T-cell (primary cell): ENCODE data around the gene RPN2. TPM values are rescaled to one million over a fixed set of nuclear protein-coding genes. Genes with fewer than 3 reads are reported as not detected.

Experiments used
- ATAC-seq, 4 experiments: fragments of 200-7000 bp in 3 of 4; fragments of 150-1000 bp in 1 of 4; cut with Tn5 transposase; replicated peaks in 1 of 4; 1 replicate in 3 of 4; 2 replicates in 1 of 4; pipeline ENCODE4 v1.10.0; 2021; ENCODE audit warnings: moderate library complexity in 3 of 4, mild to moderate bottlenecking in 2 of 4, moderate number of reproducible peaks in 1 of 4
- CTCF ChIA-PET, 2 donors: fragments of 300-600 bp; sonication (Branson Sonifier 250); formaldehyde crosslinking; loops; one replicate each; lab custom pipeline; 2022; ENCODE audit warnings: antibody characterized with exemption in 2 of 2; lab: Charles Lee
- POLR2A ChIA-PET, 2 donors: fragments of 300-600 bp; sonication (Branson Sonifier 250); formaldehyde crosslinking; loops; one replicate each; lab custom pipeline; 2022; ENCODE audit warnings: antibody characterized with exemption in 2 of 2; lab: Charles Lee
- DNase-seq, 35 experiments: peaks; one replicate each; pipeline versions ENCODE4 v3.0.0 to v3.0.0-alpha.2; 2013 to 2023
- H3K27ac ChIP-seq: one replicate; pipeline ENCODE4 v1.5.1; 2013; ENCODE audit warnings: low read length
- H3K27me3 ChIP-seq, 2 experiments: replicated peaks in 1 of 2; 1 replicate in 1 of 2; 2 replicates in 1 of 2; pipeline versions ENCODE4 v1.6.1 to v1.7.0; 2013; ENCODE audit warnings: low read length in 1 of 2, mixed read lengths in 1 of 2; ENCODE audit not compliant: control insufficient read depth in 2 of 2, insufficient read depth in 2 of 2; ENCODE audit errors: extremely low read depth in 1 of 2
- H3K36me3 ChIP-seq, 2 donors: 1 replicate in 1 of 2; 2 replicates in 1 of 2; pipeline versions ENCODE4 v1.6.1 to v1.7.0; 2013; ENCODE audit warnings: low read length in 1 of 2; ENCODE audit not compliant: control insufficient read depth in 2 of 2, insufficient read depth in 1 of 2; ENCODE audit errors: extremely low read depth in 1 of 2
- H3K4me1 ChIP-seq, 2 experiments: 1 replicate in 1 of 2; 2 replicates in 1 of 2; pipeline versions ENCODE4 v1.6.1 to v1.7.0; 2013; ENCODE audit warnings: low read length in 2 of 2, mixed read lengths in 1 of 2; ENCODE audit not compliant: insufficient read depth in 2 of 2, control insufficient read depth in 1 of 2; ENCODE audit errors: extremely low read depth in 1 of 2
- H3K4me3 ChIP-seq, 2 donors: 1 replicate in 1 of 2; 2 replicates in 1 of 2; pipeline versions ENCODE4 v1.5.1 to v1.7.0; 2013; ENCODE audit warnings: mild to moderate bottlenecking in 2 of 2, low read length in 1 of 2, moderate library complexity in 1 of 2; ENCODE audit not compliant: control insufficient read depth in 1 of 2; ENCODE audit errors: extremely low read depth in 1 of 2
- H3K9me3 ChIP-seq: 2 replicates; pipeline ENCODE4 v1.7.0; 2013
- H3K27ac Mint-ChIP-seq, 2 donors: one replicate each; pipeline ENCODE4 v1.8.0; 2020 to 2021; ENCODE audit warnings: mild to moderate bottlenecking in 2 of 2, mixed read lengths in 2 of 2
- H3K27me3 Mint-ChIP-seq, 2 donors: one replicate each; pipeline ENCODE4 v1.8.0; 2021 to 2022; ENCODE audit warnings: mixed read lengths in 2 of 2
- H3K36me3 Mint-ChIP-seq: one replicate; pipeline ENCODE4 v1.8.0; 2021; ENCODE audit warnings: mixed read lengths
- H3K4me1 Mint-ChIP-seq, 3 donors: one replicate each; pipeline ENCODE4 v1.8.0; 2020 to 2022; ENCODE audit warnings: mixed read lengths in 3 of 3, mild to moderate bottlenecking in 1 of 3
- H3K4me3 Mint-ChIP-seq, 3 donors: one replicate each; pipeline ENCODE4 v1.8.0; 2020 to 2022; ENCODE audit warnings: mild to moderate bottlenecking in 3 of 3, mixed read lengths in 3 of 3, moderate library complexity in 3 of 3
- H3K9me3 Mint-ChIP-seq, 3 donors: one replicate each; pipeline ENCODE4 v1.8.0; 2020 to 2022; ENCODE audit warnings: mixed read lengths in 3 of 3
- WGBS: methylation state at CpG from one replicate; pipeline ENCODE4 v1.1.5; 2013; ENCODE audit warnings: missing lambda C conversion rate; ENCODE audit not compliant: insufficient coverage; 5-methylcytosine and 5-hydroxymethylcytosine counted together
- total RNA-seq, 35 experiments: library from RNA in 6 of 35; stranded (reverse) in 6 of 35; fragments of 120-200 nt in 1 of 35; gene quantifications; one replicate each; pipeline versions ENCODE4 v1.2.1 to v1.2.4 and lab custom pipeline; 2013 to 2026

Gene RPN2
- total RNA-seq, 5 donors from 2014 or later (not counting 1 experiment from before 2014, with no cell fraction given) = 88.8 to 130 (median 121) TPM

DNA sequence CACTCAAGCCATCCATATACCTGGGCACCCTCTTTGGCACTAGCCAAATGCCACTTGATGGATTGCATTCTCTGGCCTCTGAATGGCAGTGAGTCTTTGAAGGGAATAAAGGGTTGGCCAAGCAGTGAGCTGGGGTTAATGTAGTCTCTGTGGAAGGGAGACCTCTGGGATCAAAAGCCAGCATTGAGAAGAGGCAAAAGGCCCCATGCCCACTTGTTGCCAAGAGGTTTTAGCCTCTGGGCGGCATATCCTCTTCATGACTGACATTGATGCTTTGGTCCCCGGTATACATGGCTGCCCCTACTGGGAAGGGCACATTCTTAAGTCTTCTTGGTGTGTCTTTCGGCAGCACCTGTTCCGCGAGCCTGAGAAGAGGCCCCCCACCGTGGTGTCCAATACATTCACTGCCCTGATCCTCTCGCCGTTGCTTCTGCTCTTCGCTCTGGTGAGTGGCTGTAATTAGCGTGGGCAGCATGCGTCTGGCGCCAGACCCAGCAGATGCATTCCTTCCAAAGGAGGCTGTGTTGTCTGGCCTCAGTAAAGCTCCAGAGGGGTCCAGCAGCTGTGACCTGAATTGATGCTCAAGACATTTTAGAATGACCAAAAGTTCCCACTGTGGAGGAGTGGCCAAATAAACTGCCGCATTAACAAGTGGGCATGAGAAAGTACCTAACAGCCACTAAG lies 53.0 kb downstream of the RPN2 start:
- no peaks in the 10 kb centered on the region for H3K27me3 ChIP-seq
- Mint-ChIP-seq H3K4me1 (no peaks in the 10 kb centered on the region), H3K27ac (no peak overlapping the region), H3K36me3 (peaks cover 79% of the 10 kb centered on the region), H3K27me3 (no peaks in the 10 kb centered on the region), H3K4me3 (no peak overlapping the region), H3K9me3 (no peaks in the 10 kb centered on the region)
- CTCF ChIA-PET = interaction anchor here in 1 of 2 donors (0.6 kb wide), 1 partner anchor 37 kb away, joined by 3 read pairs; no protein-coding TSS in a partner anchor
- H3K27ac ChIP-seq = no peak overlapping the region
- 95% methylated on average over 13 of the region's 13 CpGs for WGBS
- ATAC-seq = no peak
- POLR2A ChIA-PET = no interaction called here
- no peak for DNase-seq
- no peaks in the 10 kb centered on the region for H3K4me1 ChIP-seq
- peaks cover 27 to 97% of the 10 kb centered on the region in 2 donors for H3K36me3 ChIP-seq
- H3K9me3 ChIP-seq = no peaks in the 10 kb centered on the region
- H3K4me3 ChIP-seq = no peak overlapping the region

- Mint-ChIP-seq H3K36me3 (peaks cover 74% of the 10 kb centered on the region), H3K27ac (no peak overlapping the region), H3K9me3 (no peaks in the 10 kb centered on the region), H3K27me3 (no peaks in the 10 kb centered on the region), H3K4me3 (no peak overlapping the region), H3K4me1 (no peaks in the 10 kb centered on the region)
- ChIA-PET CTCF (no interaction called here), POLR2A (no interaction called here)
- Histone ChIP-seq H3K36me3 (peaks cover 20 to 97% of the 10 kb centered on the region in 2 donors), H3K9me3 (no peaks in the 10 kb centered on the region), H3K27me3 (no peaks in the 10 kb centered on the region), H3K4me1 (no peaks in the 10 kb centered on the region), H3K27ac (no peak overlapping the region), H3K4me3 (no peak overlapping the region)
- ATAC-seq (no peak), DNase-seq (no peak)
- 90% methylated on average over 10 of the region's 10 CpGs for WGBS
Measured at GRCh38 chr20:37233548-37234253, 54.6 kb downstream of the RPN2 start.

- no peak for DNase-seq
- no peaks in the 10 kb centered on the region for H3K4me1 ChIP-seq
- Mint-ChIP-seq H3K27ac (no peak overlapping the region), H3K9me3 (no peaks in the 10 kb centered on the region), H3K27me3 (no peaks in the 10 kb centered on the region), H3K36me3 (peaks cover 73% of the 10 kb centered on the region), H3K4me3 (no peak overlapping the region), H3K4me1 (no peaks in the 10 kb centered on the region)
- peaks cover 19 to 97% of the 10 kb centered on the region in 2 donors for H3K36me3 ChIP-seq
- no CpG with 5 or more reads among the region's 5 CpGs for WGBS
- H3K9me3 ChIP-seq = no peaks in the 10 kb centered on the region
- H3K27ac ChIP-seq = no peak overlapping the region
- no peak overlapping the region for H3K4me3 ChIP-seq
- POLR2A ChIA-PET = no interaction called here
- ATAC-seq = no peak
- CTCF ChIA-PET = no interaction called here
- no peaks in the 10 kb centered on the region for H3K27me3 ChIP-seq
Measured at GRCh38 chr20:37234254-37234581, 55.1 kb downstream of the RPN2 start.

GRCh38 chr20:37235065-37235464 lies 55.9 kb downstream of the RPN2 start:
- POLR2A ChIA-PET = no interaction called here
- no peaks in the 10 kb centered on the region for H3K9me3 ChIP-seq
- CTCF ChIA-PET = no interaction called here
- Mint-ChIP-seq H3K4me3 (no peak overlapping the region), H3K27ac (no peak overlapping the region), H3K36me3 (peaks cover 74% of the 10 kb centered on the region), H3K9me3 (no peaks in the 10 kb centered on the region), H3K4me1 (no peaks in the 10 kb centered on the region), H3K27me3 (no peaks in the 10 kb centered on the region)
- no peak overlapping the region for H3K4me3 ChIP-seq
- H3K27me3 ChIP-seq = no peaks in the 10 kb centered on the region
- WGBS = 98% methylated on average over 6 of the region's 6 CpGs
- no peak for DNase-seq
- H3K27ac ChIP-seq = no peak overlapping the region
- peaks cover 19 to 97% of the 10 kb centered on the region in 2 donors for H3K36me3 ChIP-seq
- ATAC-seq = no peak
- H3K4me1 ChIP-seq = no peaks in the 10 kb centered on the region

- Mint-ChIP-seq H3K9me3 (no peaks in the 10 kb centered on the region), H3K36me3 (peaks cover 74% of the 10 kb centered on the region), H3K27ac (no peak overlapping the region), H3K4me1 (no peaks in the 10 kb centered on the region), H3K4me3 (no peak overlapping the region), H3K27me3 (no peaks in the 10 kb centered on the region)
- no peak for ATAC-seq
- WGBS = 96% methylated on average over 3 of the region's 4 CpGs
- CTCF ChIA-PET = no interaction called here
- no peak for DNase-seq
- no peaks in the 10 kb centered on the region for H3K4me1 ChIP-seq
- no peaks in the 10 kb centered on the region for H3K27me3 ChIP-seq
- no peak overlapping the region for H3K4me3 ChIP-seq
- H3K27ac ChIP-seq = no peak overlapping the region
- POLR2A ChIA-PET = interaction anchor here in 1 of 2 donors (0.6 kb wide), 1 partner anchor 1782 kb away, joined by 7 read pairs; no protein-coding TSS in a partner anchor
- peaks cover 21 to 97% of the 10 kb centered on the region in 2 donors for H3K36me3 ChIP-seq
- no peaks in the 10 kb centered on the region for H3K9me3 ChIP-seq
Measured at GRCh38 chr20:37236462-37236861, 57.3 kb downstream of the RPN2 start.

GRCh38 chr20:37237656-37238055 lies 58.5 kb downstream of the RPN2 start:
- Histone ChIP-seq H3K4me3 (no peak overlapping the region), H3K27ac (no peak overlapping the region), H3K36me3 (peaks cover 21 to 97% of the 10 kb centered on the region in 2 donors), H3K9me3 (no peaks in the 10 kb centered on the region), H3K27me3 (no peaks in the 10 kb centered on the region), H3K4me1 (no peaks in the 10 kb centered on the region)
- H3K27me3 Mint-ChIP-seq = no peaks in the 10 kb centered on the region
- ChIA-PET POLR2A (no interaction called here), CTCF (no interaction called here)
- H3K27ac Mint-ChIP-seq = no peak overlapping the region
- no peaks in the 10 kb centered on the region for H3K9me3 Mint-ChIP-seq
- ATAC-seq (no peak), DNase-seq (no peak)
- 100% methylated on average over 2 of the region's 5 CpGs for WGBS
- peaks cover 72% of the 10 kb centered on the region for H3K36me3 Mint-ChIP-seq
- H3K4me3 Mint-ChIP-seq = no peak overlapping the region
- no peaks in the 10 kb centered on the region for H3K4me1 Mint-ChIP-seq
